CD8-positive, alpha-beta memory T cell (primary cell): ENCODE measurements around the gene USP3. TPM values are rescaled to one million over a fixed set of nuclear protein-coding genes. Genes with fewer than 3 reads are reported as not detected.
"Not testable (repeated sequence)": the region's sequence is repeated elsewhere in the genome, so short reads cannot be mapped to it uniquely, and the experiment has no call there.

Experiments
- CTCF ChIA-PET: fragments of 350-600 bp; sonication (Branson Sonifier 250); formaldehyde crosslinking; loops from one replicate; lab custom pipeline; 2021; ENCODE audit warnings: antibody characterized with exemption; lab: Charles Lee
- POLR2A ChIA-PET: fragments of 350-600 bp; sonication (Branson Sonifier 250); formaldehyde crosslinking; loops from one replicate; lab custom pipeline; 2021; ENCODE audit warnings: antibody characterized with exemption; lab: Charles Lee
- DNase-seq, 5 donors: peaks; one replicate each; pipeline versions ENCODE4 v3.0.0 to v3.0.0-alpha.2; 2020 to 2022; ENCODE audit warnings: mixed read lengths in 1 of 5
- H3K27ac ChIP-seq: one replicate; pipeline ENCODE4 v1.7.0; 2013; ENCODE audit warnings: low read depth, mild to moderate bottlenecking, low read length, moderate library complexity
- H3K27me3 ChIP-seq: 2 replicates; pipeline ENCODE4 v1.7.0; 2013; ENCODE audit warnings: low read length, mild to moderate bottlenecking; ENCODE audit not compliant: insufficient read depth, poor library complexity, severe bottlenecking
- H3K36me3 ChIP-seq: 2 replicates; pipeline ENCODE4 v1.7.0; 2013; ENCODE audit warnings: mild to moderate bottlenecking, low read length, moderate library complexity; ENCODE audit not compliant: insufficient read depth
- H3K4me1 ChIP-seq: 2 replicates; pipeline ENCODE4 v1.7.0; 2013; ENCODE audit warnings: mild to moderate bottlenecking, low read length, moderate library complexity; ENCODE audit not compliant: insufficient read depth
- H3K4me3 ChIP-seq: 2 replicates; pipeline ENCODE4 v1.7.0; 2013; ENCODE audit warnings: mild to moderate bottlenecking, low read length
- H3K9me3 ChIP-seq: 2 replicates; pipeline ENCODE4 v1.7.0; 2013; ENCODE audit warnings: mild to moderate bottlenecking, low read length
- H3K27ac Mint-ChIP-seq, 8 donors: one replicate each; pipeline ENCODE4 v1.8.0; 2020 to 2021; ENCODE audit warnings: mixed read lengths in 8 of 8, mild to moderate bottlenecking in 6 of 8, inconsistent platforms in 3 of 8, moderate library complexity in 3 of 8
- H3K27me3 Mint-ChIP-seq, 2 donors: one replicate each; pipeline ENCODE4 v1.8.0; 2020 to 2021; ENCODE audit warnings: mixed read lengths in 2 of 2, mild to moderate bottlenecking in 1 of 2, moderate library complexity in 1 of 2
- H3K36me3 Mint-ChIP-seq, 3 donors: one replicate each; pipeline ENCODE4 v1.8.0; 2020 to 2021; ENCODE audit warnings: mixed read lengths in 3 of 3, inconsistent platforms in 1 of 3, mild to moderate bottlenecking in 1 of 3
- H3K4me1 Mint-ChIP-seq, 3 donors: one replicate each; pipeline ENCODE4 v1.8.0; 2020 to 2021; ENCODE audit warnings: mixed read lengths in 3 of 3, inconsistent platforms in 1 of 3, mild to moderate bottlenecking in 1 of 3
- H3K4me3 Mint-ChIP-seq, 7 donors: one replicate each; pipeline ENCODE4 v1.8.0; 2020 to 2021; ENCODE audit warnings: mixed read lengths in 7 of 7, mild to moderate bottlenecking in 6 of 7, moderate library complexity in 4 of 7, inconsistent platforms in 2 of 7
- H3K9me3 Mint-ChIP-seq, 5 donors: one replicate each; pipeline ENCODE4 v1.8.0; 2020 to 2022; ENCODE audit warnings: mixed read lengths in 5 of 5, mild to moderate bottlenecking in 3 of 5, moderate library complexity in 2 of 5, inconsistent platforms in 1 of 5
- polyA plus RNA-seq: library from polyadenylated mRNA; unstranded; fragments of 300-500 nt; fragmentation: Illumina TruSeq; gene quantifications from one replicate; pipeline ENCODE4 v1.2.3, GENCODE V29; 2021
- total RNA-seq, 2 experiments: library from RNA; stranded (reverse); gene quantifications; one replicate each; pipeline ENCODE4 v1.2.3, GENCODE V29; 2021

USP3 gene
- total and polyA plus RNA-seq, 3 experiments from 2014 or later, result 36.6 to 50.7 (median 38.0) TPM

GRCh38 chr15:63519041-63519440 lies 14.6 kb downstream of the USP3 start:
- Histone ChIP-seq H3K27me3 (no peaks in the 10 kb centered on the region), H3K27ac (no peak overlapping the region), H3K36me3 (no peaks in the 10 kb centered on the region), H3K4me1 (peaks cover 90% of the 10 kb centered on the region), H3K9me3 (no peaks in the 10 kb centered on the region), H3K4me3 (no peak overlapping the region)
- ChIA-PET CTCF (interaction anchor here (0.9 to 2.7 kb wide), 2 partner anchors 18 to 32 kb away, joined by 3 to 9 read pairs; no protein-coding TSS in a partner anchor), POLR2A (interaction anchor here (3.3 kb wide), 1 partner anchor 13 kb away, joined by 19 read pairs; no protein-coding TSS in a partner anchor)
- Mint-ChIP-seq H3K36me3 (peaks cover 0 to 4% (median 2%) of the 10 kb centered on the region in 3 donors), H3K9me3 (no peaks in the 10 kb centered on the region), H3K4me3 (peak overlapping the region in 3 of 7 donors; percentile 26 to 42 (median 26)), H3K27ac (peak overlapping the region in 7 of 8 donors; percentile 32 to 88 (median 77)), H3K4me1 (peaks cover 90 to 99% (median 97%) of the 10 kb centered on the region in 3 donors), H3K27me3 (no peaks in the 10 kb centered on the region)
- DNase-seq, result no peak

GRCh38 chr15:63519548-63520178 lies 15.3 kb downstream of the USP3 start:
- peak overlapping the region in 1 of 7 donors; percentile 3 for H3K4me3 Mint-ChIP-seq
- DNase-seq, result no peak
- CTCF ChIA-PET, result interaction anchor here (0.9 to 2.7 kb wide), 3 partner anchors 12 to 32 kb away, joined by 3 to 9 read pairs (median 7); no protein-coding TSS in a partner anchor
- H3K9me3 ChIP-seq, result no peaks in the 10 kb centered on the region
- H3K27me3 Mint-ChIP-seq, result no peaks in the 10 kb centered on the region
- H3K36me3 Mint-ChIP-seq, result peaks cover 0 to 4% (median 0%) of the 10 kb centered on the region in 3 donors
- H3K4me1 ChIP-seq, result peaks cover 90% of the 10 kb centered on the region
- H3K27ac ChIP-seq, result no peak overlapping the region
- POLR2A ChIA-PET, result interaction anchor here (0.6 to 3.3 kb wide), 4 partner anchors 14 to 1460 kb away, joined by 3 to 19 read pairs (median 8); partner anchors contain the start of genes SNX1 and VPS13C
- H3K27ac Mint-ChIP-seq, result peak overlapping the region in 3 of 8 donors; percentile 76 to 88 (median 77)
- no peak overlapping the region for H3K4me3 ChIP-seq
- H3K4me1 Mint-ChIP-seq, result peaks cover 91 to 99% (median 97%) of the 10 kb centered on the region in 3 donors
- H3K36me3 ChIP-seq, result no peaks in the 10 kb centered on the region
- no peaks in the 10 kb centered on the region for H3K27me3 ChIP-seq
- no peaks in the 10 kb centered on the region for H3K9me3 Mint-ChIP-seq

GRCh38 chr15:63520462-63520861 lies 16.1 kb downstream of the USP3 start:
- peaks cover 91 to 99% (median 97%) of the 10 kb centered on the region in 3 donors for H3K4me1 Mint-ChIP-seq
- ChIA-PET POLR2A (interaction anchor here (0.6 to 3.3 kb wide), 4 partner anchors 15 to 1460 kb away, joined by 3 to 19 read pairs (median 8); partner anchors contain the start of genes SNX1 and VPS13C), CTCF (interaction anchor here (0.9 to 1.9 kb wide), 5 partner anchors 10 to 33 kb away, joined by 3 to 7 read pairs (median 3); partner anchors contain the start of gene USP3)

GRCh38 chr15:63522225-63522578 lies 17.8 kb downstream of the USP3 start:
- peaks cover 90% of the 10 kb centered on the region for H3K4me1 ChIP-seq
- ChIA-PET CTCF (interaction anchor here (1.2 to 1.6 kb wide), 2 partner anchors 9 to 56 kb away, joined by 3 to 4 read pairs; no protein-coding TSS in a partner anchor), POLR2A (no interaction called here)

More at GRCh38 chr15:63520462-63520861, 16.1 kb downstream of the USP3 start:
- H3K9me3 Mint-ChIP-seq, H3K27me3 ChIP-seq, H3K9me3 ChIP-seq, H3K4me3 ChIP-seq, H3K27me3 Mint-ChIP-seq, H3K27ac ChIP-seq, H3K4me3 Mint-ChIP-seq, H3K36me3 Mint-ChIP-seq, DNase-seq, H3K36me3 ChIP-seq: not testable (repeated sequence)
- H3K27ac Mint-ChIP-seq, result peak overlapping the region in 2 of 8 donors; percentile 15 to 81
- peaks cover 91% of the 10 kb centered on the region for H3K4me1 ChIP-seq

GRCh38 chr15:63523306-63523990 lies 19.1 kb downstream of the USP3 start:
- DNase-seq, result no peak
- Mint-ChIP-seq H3K4me1 (peaks cover 92 to 99% (median 96%) of the 10 kb centered on the region in 3 donors), H3K27ac (peak overlapping the region in 5 of 8 donors; percentile 13 to 61 (median 27)), H3K36me3 (peaks cover 0 to 7% (median 0%) of the 10 kb centered on the region in 3 donors), H3K4me3 (peak overlapping the region in 6 of 7 donors; percentile 5 to 76 (median 46)), H3K9me3 (no peaks in the 10 kb centered on the region), H3K27me3 (no peaks in the 10 kb centered on the region)
- Histone ChIP-seq H3K4me3 (no peak overlapping the region), H3K9me3 (no peaks in the 10 kb centered on the region), H3K4me1 (peaks cover 90% of the 10 kb centered on the region), H3K27me3 (no peaks in the 10 kb centered on the region), H3K27ac (peak overlapping the region; percentile 5), H3K36me3 (no peaks in the 10 kb centered on the region)
- CTCF ChIA-PET, result no interaction called here
- POLR2A ChIA-PET, result interaction anchor here (1.3 kb wide), 1 partner anchor 19 kb away, joined by 3 read pairs; the partner anchor contains the start of gene USP3

More at GRCh38 chr15:63522225-63522578, 17.8 kb downstream of the USP3 start:
- Mint-ChIP-seq H3K4me3 (peak overlapping the region in 5 of 7 donors; percentile 2 to 80 (median 35)), H3K27ac (peak overlapping the region in 4 of 8 donors; percentile 1 to 25 (median 14)), H3K27me3 (no peaks in the 10 kb centered on the region), H3K36me3 (peaks cover 0 to 6% (median 0%) of the 10 kb centered on the region in 3 donors), H3K9me3 (no peaks in the 10 kb centered on the region), H3K4me1 (peaks cover 91 to 99% (median 96%) of the 10 kb centered on the region in 3 donors)
- Histone ChIP-seq H3K36me3 (no peaks in the 10 kb centered on the region), H3K4me3 (no peak overlapping the region), H3K27me3 (no peaks in the 10 kb centered on the region), H3K9me3 (no peaks in the 10 kb centered on the region), H3K27ac (no peak overlapping the region)
- DNase-seq, result no peak

- Histone ChIP-seq H3K4me1 (peaks cover 90% of the 10 kb centered on the region), H3K9me3 (no peaks in the 10 kb centered on the region), H3K4me3 (no peak overlapping the region), H3K27ac (peak overlapping the region; percentile 5), H3K36me3 (no peaks in the 10 kb centered on the region), H3K27me3 (no peaks in the 10 kb centered on the region)
- peak overlapping the region in 6 of 7 donors; percentile 35 to 81 (median 46) for H3K4me3 Mint-ChIP-seq
- H3K27ac Mint-ChIP-seq, result peak overlapping the region in 7 of 8 donors; percentile 23 to 63 (median 45)
- POLR2A ChIA-PET, result no interaction called here
- no peak for DNase-seq
- no peaks in the 10 kb centered on the region for H3K27me3 Mint-ChIP-seq
- H3K9me3 Mint-ChIP-seq, result no peaks in the 10 kb centered on the region
- CTCF ChIA-PET, result interaction anchor here (0.9 kb wide), 1 partner anchor 37 kb away, joined by 3 read pairs; no protein-coding TSS in a partner anchor
- peaks cover 92 to 99% (median 96%) of the 10 kb centered on the region in 3 donors for H3K4me1 Mint-ChIP-seq
- peaks cover 0 to 9% (median 0%) of the 10 kb centered on the region in 3 donors for H3K36me3 Mint-ChIP-seq
Observed at GRCh38 chr15:63524316-63525015, 20.1 kb downstream of the USP3 start.

- Mint-ChIP-seq H3K4me1 (peaks cover 97 to 100% (median 99%) of the 10 kb centered on the region in 3 donors), H3K4me3 (peak overlapping the region in 3 of 7 donors; percentile 49 to 54 (median 51)), H3K27ac (peak overlapping the region in 3 of 8 donors; percentile 39 to 72 (median 63)), H3K9me3 (no peaks in the 10 kb centered on the region), H3K36me3 (peaks cover 0 to 13% (median 2%) of the 10 kb centered on the region in 3 donors), H3K27me3 (no peaks in the 10 kb centered on the region)
- DNase-seq, result no peak
- Histone ChIP-seq H3K4me3 (no peak overlapping the region), H3K27me3 (no peaks in the 10 kb centered on the region), H3K27ac (no peak overlapping the region), H3K9me3 (no peaks in the 10 kb centered on the region), H3K36me3 (no peaks in the 10 kb centered on the region), H3K4me1 (peaks cover 97% of the 10 kb centered on the region)
- POLR2A ChIA-PET, result no interaction called here
- CTCF ChIA-PET, result no interaction called here
Observed at GRCh38 chr15:63526401-63526800, 22.0 kb downstream of the USP3 start.
